Stimulated activated CD4-positive, alpha-beta T cell treated with anti-CD3 and anti-CD28 coated beads, Interleukin-15, amount 100 ng/mL, for 24 hours (primary cell): ENCODE results near the gene PAIP2.
"Not testable (repeated sequence)": the region's sequence is repeated elsewhere in the genome, so short reads cannot be mapped to it uniquely, and the experiment has no call there.

Experiments
- DNase-seq: peaks from one replicate; pipeline ENCODE4 v3.0.0-alpha.2; 2020

The PAIP2 gene, protein sequence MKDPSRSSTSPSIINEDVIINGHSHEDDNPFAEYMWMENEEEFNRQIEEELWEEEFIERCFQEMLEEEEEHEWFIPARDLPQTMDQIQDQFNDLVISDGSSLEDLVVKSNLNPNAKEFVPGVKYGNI

DNA sequence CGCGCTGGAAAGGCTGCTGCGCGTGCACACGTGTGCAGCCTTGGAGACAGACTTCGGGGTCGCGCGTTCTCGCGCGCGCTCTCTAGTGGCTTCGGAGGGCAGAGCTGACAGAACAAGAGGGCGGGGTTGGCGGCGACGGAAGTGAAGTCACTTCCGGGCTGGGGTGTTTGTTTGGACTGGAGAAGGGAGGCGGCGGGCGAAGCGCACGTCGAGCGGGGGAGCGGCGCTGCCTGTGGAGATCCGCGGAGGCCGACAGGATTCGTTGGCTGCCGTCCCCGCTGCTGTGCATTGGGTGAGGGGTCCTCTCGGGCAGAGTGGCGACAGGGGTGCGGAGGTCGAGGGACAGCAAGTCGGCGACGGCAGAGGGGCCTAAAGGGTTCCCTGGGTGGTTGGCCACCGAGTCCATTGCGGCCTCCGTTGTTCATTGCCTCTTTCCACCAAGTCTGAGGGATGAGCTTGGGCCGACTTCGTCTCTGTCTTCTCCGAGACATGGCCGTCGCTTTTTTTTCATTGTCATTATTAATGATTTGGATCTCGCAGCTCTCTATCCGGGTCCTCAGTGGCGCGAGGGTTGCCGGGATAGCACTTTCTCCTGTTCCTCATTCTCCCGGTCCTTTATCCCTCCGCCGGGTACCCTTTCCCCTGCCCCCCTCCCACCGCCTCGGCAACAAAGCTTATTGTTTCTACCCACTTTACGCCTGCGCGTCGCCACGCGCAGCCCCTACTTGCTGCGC is at the start of gene PAIP2:
Gene PAIP2, plus strand, starts transcription at position 166 of the 734 bp plus-strand sequence. CDS start 21,931 bp downstream, outside the sequence.
- peak; percentile 98 for DNase-seq

DNA sequence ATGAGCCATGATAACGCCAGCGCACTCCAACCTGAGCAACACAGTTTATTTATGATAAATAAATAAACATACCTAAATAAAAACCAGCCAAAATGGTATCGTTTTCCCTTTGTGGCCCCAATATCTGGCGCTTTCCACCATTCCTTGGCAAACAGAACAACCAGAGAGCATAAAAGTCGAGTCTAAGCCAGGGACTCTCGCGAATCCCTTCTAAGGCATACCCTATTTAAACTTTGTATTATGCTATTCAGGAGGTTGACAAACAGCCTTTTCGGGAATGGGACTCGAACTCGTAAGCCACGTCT is 48.5 kb upstream of the PAIP2 start:
- DNase-seq: no peak

DNA sequence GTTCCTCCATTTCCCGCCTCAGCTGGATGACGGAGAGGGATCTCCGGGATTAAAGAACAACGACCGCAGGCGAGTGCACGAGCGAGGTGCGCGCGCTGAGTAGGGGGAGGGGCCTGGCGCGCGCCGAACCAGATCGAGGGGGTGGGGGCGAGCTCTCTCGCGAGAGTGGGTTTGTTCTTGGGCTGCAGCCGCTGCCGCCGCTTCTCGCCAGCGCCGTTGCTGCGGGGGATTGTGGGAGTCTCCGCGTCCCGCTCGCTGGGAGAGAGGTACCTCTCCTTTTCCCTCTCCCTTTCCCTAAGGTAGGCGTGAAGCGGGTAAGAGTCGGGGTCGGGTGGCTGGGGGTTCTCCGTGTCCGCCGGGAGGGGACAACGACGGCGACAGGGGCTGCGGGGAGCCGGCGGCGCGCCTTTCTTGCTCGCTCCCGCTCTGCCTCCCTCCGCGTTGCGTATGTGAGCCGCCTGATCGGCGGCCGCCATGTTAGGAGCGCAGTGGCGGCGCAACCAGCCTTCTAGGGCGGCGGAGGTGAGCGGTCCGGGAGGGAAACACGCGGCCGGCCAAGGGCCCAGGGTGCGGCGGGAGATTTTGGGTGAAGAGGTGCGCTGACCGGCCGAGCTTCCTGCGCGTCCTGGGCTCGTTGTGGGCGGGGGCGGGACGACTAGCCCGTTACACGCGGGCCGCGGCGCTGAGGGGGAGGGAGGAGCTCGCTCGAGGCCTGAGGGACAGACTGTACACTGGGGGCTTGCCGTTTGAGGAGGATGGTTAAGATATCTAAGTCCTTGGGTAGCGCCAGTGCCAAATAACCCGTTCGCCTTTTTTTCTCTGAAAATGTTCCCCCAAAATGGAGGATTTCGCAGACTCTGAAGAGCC is 47.9 kb upstream of the PAIP2 start, which contains the start of gene MATR3:
Gene MATR3, plus strand, starts transcription at position 234 of the 867 bp plus-strand sequence. CDS start 13,676 bp downstream, outside the sequence.
- peak; percentile 97 for DNase-seq

DNA sequence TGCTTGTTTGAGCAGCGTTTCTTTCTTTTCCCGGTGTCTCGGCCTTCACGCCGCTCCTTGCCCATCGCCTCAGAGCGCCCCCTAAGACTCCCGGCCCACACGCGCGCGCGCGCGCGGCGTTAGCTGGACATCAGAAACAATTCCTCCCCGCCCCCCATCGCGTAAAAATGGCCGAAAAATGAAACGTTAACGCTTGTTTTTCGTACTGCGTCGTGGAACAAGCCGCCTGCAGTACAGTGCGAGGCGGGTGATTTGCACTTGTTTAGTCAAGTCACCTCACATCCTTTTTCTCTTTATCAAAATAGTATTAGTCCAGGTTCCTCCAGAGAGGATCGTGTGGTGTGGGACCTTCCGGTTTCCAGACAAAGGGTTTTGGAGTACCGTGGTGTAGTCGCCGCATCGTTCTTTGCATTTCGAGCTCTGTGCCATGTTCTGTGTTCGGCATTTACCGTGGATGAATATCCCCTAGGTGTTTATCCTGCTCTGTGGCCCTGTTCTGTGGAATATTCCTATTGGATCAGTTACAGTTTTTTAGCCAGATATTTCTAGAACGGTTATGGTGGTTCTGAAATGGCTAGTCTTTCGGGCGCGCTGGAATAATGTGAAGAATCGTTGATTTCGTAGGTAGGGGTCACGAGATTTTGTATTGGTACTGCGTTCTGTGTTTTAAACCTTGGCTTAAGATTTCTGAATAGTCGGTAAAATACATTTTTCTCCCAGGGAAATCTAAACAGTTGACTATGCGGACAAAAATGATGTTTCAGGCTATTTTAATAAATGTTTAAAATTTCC is 47.1 kb upstream of the PAIP2 start:
- DNase-seq: peak; percentile 68

DNA sequence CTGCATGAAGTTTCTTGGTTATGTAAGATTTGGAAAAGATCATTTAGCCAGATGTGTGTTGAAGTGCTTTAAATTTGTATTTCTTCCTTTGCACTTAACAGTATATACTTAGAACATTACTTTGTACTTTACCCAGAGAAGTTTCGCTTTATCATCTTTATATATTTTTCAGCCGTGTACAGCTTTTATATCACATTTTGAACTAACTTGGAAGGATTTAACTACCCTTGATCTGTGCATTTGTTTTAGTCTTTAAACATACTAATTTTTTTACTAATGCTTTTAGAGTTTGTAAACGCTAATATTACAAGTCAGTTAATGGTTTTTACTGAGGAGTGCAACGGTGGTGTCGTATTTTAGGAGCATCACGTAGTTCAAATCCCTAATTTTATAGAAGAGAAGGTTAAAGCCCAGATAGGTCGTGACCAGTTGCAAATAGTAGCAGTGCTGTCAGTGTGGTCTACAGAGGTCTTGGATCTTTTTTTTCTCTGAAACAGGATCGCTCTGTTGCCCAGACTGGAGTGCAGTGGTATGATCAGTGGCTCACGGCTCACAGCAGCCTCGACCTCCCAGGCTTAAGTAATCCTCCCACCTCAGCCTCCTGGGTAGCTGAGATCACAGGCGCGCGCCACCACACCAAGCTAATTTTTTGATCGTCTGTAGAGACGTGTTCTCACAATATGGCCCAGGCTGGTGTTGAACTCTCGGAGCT is 46.2 kb upstream of the PAIP2 start:
- no peak for DNase-seq

DNA sequence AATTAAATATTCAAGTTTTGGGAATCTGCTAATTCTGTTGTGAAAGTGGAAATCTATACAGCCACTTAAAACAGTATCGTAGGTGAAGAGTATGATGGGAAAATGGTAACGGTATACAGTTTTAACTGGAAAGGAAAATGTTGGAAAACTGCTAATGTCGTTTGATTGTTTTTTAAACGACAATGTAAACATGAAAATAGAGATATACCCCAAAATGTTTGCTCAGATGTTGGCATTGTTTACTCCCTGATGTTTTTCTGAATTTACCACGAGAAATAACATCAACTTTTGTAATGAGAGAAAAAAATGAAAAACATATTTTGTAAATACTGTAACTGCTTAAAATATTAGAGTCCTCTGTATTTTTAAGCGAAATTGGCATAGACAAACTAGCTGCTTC is 45.5 kb upstream of the PAIP2 start:
- DNase-seq: no peak

DNA sequence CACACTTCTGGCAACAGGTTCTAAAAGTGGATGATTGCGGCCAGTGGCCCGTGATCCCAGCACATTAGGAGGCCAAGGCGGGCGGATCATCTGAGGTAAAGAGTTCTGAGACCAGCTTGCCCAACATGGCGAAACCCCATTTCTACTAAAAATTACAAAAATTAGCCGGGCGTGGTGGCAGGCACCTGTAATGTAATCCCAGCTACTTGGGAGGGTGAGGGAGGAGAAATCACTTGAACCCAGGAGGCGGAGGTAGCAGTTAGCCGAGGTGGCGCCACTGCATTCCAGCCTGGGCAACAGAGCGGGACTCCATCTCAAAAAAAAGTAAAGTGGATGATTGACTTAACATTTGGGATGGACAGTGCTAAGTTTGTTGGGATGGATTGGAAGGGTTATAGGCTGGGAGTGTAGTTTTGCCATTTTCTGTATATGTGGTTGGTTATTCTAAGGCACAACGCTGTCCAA is 44.8 kb upstream of the PAIP2 start:
- no peak for DNase-seq

DNA sequence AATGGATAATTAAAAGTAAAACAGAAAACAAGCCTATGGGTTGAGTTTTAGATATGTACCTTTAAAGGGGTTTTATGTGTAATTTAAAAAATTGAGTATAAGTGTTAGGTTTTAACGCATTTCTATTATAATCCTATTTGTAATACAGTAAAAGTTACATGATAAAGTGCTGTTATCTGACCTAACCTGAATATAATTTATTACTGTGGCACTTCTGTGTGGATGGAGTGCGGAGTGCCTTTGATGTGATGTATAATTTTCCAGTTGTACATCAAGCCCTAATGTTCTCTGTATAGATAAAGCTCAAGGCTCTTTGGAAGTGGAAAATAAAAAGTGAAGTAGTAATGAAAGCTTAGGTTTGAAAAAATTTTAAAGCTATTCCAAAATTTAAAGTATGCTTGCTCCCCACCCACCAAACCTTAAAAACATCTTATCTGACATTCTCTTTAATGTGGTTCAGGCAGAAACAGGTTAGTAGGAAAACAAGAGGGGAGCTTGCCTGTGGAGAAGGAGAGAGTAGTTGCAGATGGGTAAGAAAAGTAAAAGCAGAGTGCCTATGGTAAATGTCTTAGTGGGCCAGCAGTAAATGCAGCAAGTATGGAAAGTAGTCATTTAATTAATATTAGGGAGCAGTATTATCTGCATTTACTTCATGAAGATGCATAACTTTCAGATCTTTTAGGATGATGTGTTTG is 44.1 kb upstream of the PAIP2 start:
- DNase-seq: no peak

DNA sequence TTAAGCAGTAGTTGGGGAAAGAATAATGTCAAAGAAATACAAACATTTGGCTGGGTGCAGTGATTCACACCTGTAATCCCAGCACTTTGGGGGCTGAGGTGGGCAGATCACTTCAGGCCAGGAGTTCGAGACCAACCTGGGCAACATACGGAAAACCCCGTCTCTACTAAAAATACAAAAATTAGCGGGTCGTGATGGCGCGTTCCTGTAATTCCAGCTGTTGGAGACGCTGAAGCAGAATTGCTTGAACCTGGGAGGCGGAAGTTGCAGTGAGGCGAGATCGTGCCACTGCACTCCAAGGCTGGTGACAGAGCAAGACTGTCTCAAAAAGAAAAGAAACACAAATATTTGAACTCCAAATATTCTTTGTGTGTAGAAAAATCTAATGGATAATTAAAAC is 43.4 kb upstream of the PAIP2 start:
- no peak for DNase-seq

DNA sequence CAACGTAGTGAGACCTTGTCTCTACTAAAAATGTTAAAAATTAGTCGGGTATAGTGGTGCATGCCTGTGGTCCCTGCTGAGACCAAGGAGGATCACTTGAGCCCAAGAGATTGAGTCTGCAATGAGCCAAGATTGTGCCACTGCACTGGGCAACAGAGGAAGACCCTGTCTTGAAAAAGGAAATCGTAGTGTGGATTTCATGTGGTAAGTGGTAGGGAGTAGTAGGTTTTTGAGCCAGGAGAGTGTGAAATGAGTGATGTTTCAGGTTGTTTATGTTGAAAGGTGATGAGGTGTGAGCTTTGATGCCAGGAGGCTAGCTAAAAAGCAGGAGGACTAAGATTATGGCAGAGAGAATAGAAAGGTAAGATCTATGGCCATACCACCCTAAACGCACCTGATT is 42.2 kb upstream of the PAIP2 start:
- DNase-seq: no peak

DNA sequence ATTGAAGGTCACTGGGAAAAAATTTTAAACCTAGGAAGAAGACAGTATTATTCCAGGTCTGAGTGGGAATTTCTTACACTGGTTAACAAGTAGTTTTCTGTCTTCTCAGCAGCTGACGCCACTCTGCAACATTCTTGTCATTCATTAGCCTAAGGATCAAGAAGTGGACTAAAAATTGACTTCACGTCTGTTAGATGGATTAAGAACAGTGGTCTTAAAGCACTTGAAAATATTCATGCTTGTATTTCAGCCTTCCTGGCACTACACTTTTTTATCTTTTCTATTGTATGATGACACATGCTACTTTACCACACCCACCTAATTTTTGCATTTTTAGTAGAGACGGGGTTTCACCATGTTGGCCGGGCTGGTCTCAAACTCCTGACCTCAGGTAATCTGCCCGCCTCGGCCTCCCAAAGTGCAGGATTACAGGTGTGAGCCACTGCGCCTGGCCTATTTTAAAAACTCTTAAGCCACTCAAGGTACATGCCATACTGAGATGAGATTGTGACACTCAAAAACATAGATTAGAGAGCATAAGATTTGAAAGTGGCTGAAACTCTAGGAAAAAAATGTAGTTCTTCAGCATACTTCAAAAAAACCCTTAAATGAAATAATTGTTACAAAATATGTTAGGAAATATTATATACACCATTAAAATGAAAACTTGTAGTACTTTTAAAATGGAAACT is 39.7 kb upstream of the PAIP2 start:
- no peak for DNase-seq

DNA sequence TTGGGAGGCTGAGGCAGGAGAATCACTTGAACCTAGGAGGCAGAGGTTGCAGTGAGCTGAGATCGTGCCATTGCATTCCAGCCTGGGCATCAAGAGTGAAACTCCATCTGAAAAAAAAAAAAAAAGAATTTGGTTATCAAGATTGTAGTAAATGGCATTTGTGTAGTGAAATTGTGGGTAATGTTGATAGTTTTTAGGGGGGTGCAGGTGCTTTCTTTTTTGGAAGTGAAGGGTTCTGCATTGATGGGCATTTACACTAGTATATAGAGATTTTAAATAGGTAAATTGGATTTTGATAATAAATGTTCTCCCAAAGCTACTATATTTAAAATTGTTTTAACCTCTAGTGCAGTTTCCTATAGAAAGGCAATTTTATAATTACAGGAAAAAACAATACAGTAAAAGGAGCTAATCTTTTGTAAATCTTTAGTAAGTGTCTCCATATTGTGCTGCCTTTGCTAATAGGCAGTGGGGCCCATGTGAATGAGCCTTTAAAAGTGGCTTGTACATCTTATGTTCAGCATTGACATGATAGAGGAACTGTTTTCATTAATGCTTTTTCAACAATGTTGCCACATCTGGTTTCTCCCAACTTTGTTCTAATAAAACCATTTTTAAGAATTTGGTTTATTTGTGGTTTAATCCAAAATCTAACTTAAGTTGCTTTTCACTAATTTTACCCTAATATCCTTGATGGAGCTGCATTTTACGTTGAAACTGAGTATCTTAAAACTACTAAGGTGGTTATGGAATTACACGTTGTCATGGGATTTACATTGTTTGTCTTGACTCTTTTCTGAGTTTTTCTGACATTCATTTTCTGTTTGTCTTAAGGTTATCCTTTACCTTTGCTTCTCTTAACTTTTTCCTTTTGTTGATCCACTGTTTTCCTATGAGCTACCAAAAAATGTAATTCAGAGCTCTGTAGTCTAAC is 37.0 kb upstream of the PAIP2 start:
- no peak for DNase-seq

DNA sequence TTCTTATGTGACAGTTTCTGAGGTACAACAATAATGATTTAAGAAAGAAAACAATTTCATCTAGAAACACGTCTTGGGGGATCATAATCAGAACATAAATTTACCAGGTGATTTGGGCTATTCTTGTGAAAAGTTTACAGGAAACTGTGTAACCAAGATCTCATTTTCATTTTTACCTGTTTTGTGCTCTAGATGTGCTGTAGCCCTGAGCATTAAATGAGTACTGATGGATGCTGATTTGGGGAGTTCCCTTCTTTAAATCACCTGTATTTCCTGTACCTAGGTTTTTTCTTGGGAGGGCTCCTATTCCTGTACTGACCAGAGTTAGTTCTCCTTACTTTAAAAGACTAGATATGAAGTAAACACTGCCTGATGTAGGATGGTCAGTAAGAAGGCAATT is 35.5 kb upstream of the PAIP2 start:
- no peak for DNase-seq

DNA sequence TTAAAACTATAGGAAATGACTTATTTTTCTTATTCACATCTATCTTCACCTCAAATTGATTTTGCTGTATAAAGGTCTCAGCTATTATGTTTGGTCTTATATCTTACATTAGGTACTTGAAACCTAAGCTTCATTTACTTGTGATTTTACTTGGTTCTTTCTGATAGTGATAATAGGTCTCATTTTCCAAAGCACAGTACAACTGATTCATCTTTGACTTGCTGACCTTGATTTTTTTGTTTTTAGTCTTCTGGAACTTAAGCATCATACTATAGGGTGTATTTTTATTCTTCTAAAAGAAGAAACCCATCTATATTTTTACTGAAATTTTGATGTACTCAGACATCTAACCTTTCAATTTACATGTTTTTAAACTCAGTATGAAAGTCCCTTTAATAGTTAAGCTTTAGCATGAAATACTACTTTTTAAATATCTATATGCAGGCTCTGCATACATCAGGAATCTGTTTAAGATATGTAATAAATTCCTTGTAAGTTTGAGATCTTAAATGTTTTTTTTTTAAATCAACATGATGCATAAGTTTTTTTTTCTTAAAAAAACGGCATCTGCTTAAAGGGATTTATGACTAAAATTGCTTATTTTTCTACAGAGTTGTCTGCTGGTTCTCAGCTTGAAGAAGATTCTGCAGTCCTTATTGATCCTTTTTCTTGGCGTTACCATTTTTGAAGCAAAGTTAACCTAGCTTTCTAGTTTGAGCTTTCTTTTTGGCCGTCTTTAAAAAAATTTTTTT is 34.9 kb upstream of the PAIP2 start:
- DNase-seq: no peak

DNA sequence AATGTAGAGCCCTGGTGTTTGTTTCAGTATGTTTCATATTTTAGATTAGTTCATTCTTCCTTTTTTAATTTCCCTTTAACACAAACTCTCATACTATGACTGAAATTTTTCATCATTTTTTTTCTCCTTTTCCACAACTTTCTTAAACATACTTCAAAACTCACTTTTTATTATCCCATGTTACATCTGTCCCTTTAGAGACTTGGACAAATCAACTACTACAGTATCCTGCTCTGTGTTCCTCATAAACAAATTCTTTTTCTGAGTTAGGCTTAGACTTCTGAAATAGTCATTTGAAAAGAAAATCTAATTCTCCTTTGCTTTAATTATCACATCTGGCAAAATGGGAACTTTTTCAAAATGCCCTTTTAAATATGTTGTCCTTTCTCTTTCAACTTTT is 32.9 kb upstream of the PAIP2 start:
- no peak for DNase-seq

DNA sequence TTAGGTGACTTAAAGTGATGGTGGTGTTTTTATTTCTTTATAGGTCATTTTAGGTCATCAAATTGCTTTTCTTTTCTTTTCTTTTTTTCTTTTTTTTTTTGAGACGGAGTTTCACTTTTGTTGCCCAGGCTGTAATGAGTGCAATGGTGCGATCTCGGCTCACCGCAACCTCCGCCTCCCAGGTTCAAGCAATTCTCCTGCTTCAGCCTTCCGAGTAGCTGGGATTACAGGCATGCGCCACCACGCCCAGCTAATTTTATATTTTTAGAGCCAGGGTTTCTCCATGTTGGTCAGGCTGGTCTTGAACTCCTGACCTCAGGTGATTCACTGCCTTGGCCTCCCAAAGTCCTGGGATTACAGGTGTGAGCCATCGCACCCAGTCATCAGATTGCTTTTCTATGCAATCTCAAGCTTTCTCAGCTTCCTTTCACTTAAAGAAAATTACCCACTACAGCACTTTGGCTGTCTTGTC is 30.9 kb upstream of the PAIP2 start:
- DNase-seq: not testable (repeated sequence)

DNA sequence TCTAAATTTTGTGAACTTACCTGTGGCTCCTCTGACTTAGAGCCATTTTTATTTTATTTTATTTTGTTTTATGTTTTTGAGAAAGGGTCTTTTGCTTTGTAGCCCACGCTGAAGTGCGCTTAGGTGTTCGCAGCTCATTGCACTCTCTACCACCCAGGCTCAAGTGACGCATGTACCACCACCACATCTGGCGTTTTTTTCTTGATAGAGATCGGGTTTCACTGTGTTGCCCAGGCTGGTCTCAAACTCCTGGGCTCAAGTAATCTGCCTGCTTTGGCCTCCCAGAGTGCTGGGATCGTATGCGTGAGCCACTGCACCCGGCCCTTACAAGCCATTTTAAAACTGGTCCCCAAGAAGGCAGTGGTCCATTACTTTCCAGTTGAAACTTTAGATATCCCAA is 29.6 kb upstream of the PAIP2 start:
- no peak for DNase-seq

DNA sequence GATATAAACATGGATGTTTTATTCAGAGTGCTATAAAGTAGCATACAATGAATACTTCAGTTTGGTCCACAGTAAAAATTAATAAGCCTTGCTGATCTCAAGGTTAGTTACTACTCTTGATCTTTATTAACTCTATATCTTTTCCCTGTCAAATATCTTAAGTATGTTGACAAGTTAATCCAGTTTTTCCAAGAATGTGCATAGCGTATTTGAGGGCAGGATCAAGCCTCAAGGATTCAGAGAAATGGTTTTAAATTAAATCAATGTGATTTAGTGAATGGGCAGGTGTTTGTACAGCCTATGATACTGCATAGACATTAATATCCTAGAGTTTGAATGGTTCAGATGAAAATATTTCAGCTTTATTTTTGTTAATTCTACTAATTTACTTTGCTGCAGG is 27.4 kb upstream of the PAIP2 start:
- no peak for DNase-seq

DNA sequence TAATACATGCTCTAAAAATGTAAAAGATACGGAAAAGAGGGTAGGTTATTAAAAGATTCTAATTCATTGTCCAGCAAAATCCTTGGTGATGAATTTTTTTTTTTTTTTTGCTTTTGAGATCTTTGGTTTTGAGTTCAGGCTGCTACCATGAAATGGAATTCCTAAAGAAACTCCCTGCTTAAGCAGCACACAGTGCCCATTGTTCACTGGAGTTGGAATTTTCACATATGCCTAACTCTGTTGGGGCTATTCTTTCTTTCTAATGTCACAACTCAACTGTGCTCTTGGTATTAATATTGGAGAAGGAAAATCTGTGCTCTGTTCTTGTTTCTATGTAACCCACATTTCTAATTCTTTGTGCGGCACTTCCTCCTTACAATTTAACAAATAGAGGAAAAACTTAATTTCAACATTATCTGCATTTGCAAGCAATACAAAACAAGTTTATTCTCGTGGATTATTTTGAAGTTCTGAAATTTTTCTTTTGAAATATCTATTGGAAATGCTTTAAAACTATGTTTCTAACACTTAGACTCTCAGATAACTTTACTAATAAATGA is 26.5 kb upstream of the PAIP2 start:
- DNase-seq: no peak
